ENCODE data around the gene SWSAP1. TPM values are rescaled to one million over a fixed set of nuclear protein-coding genes. Genes with fewer than 3 reads are reported as not detected.
"Not testable (repeated sequence)": the region's sequence is repeated elsewhere in the genome, so short reads cannot be mapped to it uniquely, and the experiment has no call there.

Gene SWSAP1
- total RNA-seq, 1 donor from 2014 or later: 1.1 TPM

DNA sequence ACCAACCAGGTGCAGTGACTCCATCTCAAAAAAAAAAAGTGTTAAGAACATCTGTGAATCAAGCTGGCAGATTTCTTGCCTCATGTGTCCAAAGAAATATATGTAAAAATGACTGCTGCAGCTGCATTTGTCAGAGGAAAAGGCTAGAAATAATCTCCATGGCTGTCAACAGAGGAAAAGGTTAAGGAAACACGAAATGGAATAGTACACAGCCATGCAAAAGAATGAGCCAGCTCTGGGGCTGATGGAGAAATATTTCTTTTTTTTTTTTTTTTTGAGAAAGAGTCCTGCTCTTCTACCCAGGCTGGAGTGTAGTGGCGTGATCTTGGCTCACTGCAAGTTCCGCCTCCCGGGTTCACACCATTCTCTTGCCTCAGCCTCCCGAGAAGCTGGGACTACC is 41.6 kb upstream of the SWSAP1 start:
- Histone ChIP-seq H3K27ac (replicated peaks) (no peak overlapping the region), H3K4me1 (peaks cover 1% of the 10 kb centered on the region), H3K36me3 (peaks cover 78% of the 10 kb centered on the region), H3K27me3 (ENCODE audit: low read depth) (no peaks in the 10 kb centered on the region), H3K9me3 (replicated peaks) (no peaks in the 10 kb centered on the region), H3K4me3 (no peak overlapping the region)
- intact Hi-C loops (cut with micrococcal nuclease): no loop called here
- TF ChIP-seq CTCF (IDR thresholded peaks at IDR 0.05; ENCODE audit: borderline replicate concordance): no peak
- DNase-seq: no peak

DNA sequence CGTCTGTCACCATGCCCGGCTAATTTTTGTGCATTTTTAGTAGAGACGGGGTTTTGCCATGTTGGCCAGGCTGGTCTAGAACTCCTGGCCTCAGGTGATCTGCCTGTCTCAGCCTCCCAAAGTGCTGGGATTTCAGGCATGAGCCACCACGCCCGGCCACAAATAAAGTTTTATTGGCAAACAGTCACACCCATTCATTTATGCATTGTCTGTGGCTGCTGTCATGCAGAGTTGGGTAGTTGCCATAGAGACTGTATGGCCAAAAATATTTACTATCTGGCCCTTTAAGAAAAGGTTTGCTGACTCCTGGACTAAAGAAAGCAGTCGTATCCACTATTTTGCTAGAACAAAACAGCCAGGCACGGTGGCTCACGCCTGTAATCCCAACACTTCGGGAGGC is 40.6 kb upstream of the SWSAP1 start:
- H3K27me3 ChIP-seq (ENCODE audit: low read depth); DNase-seq; intact Hi-C loops (cut with micrococcal nuclease); H3K9me3 ChIP-seq (replicated peaks); H3K4me3 ChIP-seq; H3K27ac ChIP-seq (replicated peaks): not testable (repeated sequence)
- Histone ChIP-seq H3K36me3 (peaks cover 70% of the 10 kb centered on the region), H3K4me1 (peaks cover 11% of the 10 kb centered on the region)

- H3K36me3 ChIP-seq: peaks cover 55% of the 10 kb centered on the region
- no peak for DNase-seq
- no peak for TF ChIP-seq CTCF (IDR thresholded peaks at IDR 0.05; ENCODE audit: borderline replicate concordance)
- no peaks in the 10 kb centered on the region for H3K27me3 ChIP-seq (ENCODE audit: low read depth)
- intact Hi-C loops (cut with micrococcal nuclease): no loop called here
- no peak overlapping the region for H3K27ac ChIP-seq (replicated peaks)
- H3K4me1 ChIP-seq: peaks cover 26% of the 10 kb centered on the region
- no peaks in the 10 kb centered on the region for H3K9me3 ChIP-seq (replicated peaks)
- H3K4me3 ChIP-seq: no peak overlapping the region
Observed at GRCh38 chr19:11335449-11336146, 38.9 kb upstream of the SWSAP1 start.

DNA sequence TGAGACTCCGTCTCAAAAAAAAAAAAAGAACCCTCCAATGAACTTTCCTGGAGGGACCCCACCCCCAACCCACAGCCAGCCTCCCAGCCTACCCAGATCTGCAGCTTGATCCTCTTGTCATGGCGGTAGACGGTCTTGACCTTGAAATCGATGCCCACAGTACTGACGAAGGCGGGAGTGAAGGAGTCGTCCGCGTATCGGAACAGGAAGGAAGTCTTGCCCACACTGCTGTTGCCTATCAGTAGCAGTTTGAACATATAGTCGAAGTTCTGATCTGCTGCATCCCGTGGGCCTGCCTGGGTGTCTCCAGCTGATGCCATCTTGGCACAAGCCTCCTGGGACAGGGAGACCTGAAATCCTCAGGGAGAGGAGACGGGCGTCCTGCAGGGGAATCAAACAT is 37.4 kb upstream of the SWSAP1 start:
- no peak for TF ChIP-seq CTCF (IDR thresholded peaks at IDR 0.05; ENCODE audit: borderline replicate concordance)
- Histone ChIP-seq H3K4me1 (peaks cover 26% of the 10 kb centered on the region), H3K4me3 (no peak overlapping the region), H3K27ac (replicated peaks) (no peak overlapping the region), H3K9me3 (replicated peaks) (no peaks in the 10 kb centered on the region), H3K27me3 (ENCODE audit: low read depth) (no peaks in the 10 kb centered on the region), H3K36me3 (peaks cover 56% of the 10 kb centered on the region)
- intact Hi-C loops (cut with micrococcal nuclease): no loop called here
- no peak for DNase-seq

- no peak for DNase-seq
- Histone ChIP-seq H3K36me3 (peaks cover 56% of the 10 kb centered on the region), H3K27ac (replicated peaks) (peak overlapping the region; percentile 88), H3K27me3 (ENCODE audit: low read depth) (no peaks in the 10 kb centered on the region), H3K9me3 (replicated peaks) (no peaks in the 10 kb centered on the region), H3K4me1 (peaks cover 26% of the 10 kb centered on the region), H3K4me3 (peak overlapping the region; percentile 88)
- no peak for TF ChIP-seq CTCF (IDR thresholded peaks at IDR 0.05; ENCODE audit: borderline replicate concordance)
- intact Hi-C loops (cut with micrococcal nuclease): no loop called here
Observed at GRCh38 chr19:11338121-11338520, 36.3 kb upstream of the SWSAP1 start.

DNA sequence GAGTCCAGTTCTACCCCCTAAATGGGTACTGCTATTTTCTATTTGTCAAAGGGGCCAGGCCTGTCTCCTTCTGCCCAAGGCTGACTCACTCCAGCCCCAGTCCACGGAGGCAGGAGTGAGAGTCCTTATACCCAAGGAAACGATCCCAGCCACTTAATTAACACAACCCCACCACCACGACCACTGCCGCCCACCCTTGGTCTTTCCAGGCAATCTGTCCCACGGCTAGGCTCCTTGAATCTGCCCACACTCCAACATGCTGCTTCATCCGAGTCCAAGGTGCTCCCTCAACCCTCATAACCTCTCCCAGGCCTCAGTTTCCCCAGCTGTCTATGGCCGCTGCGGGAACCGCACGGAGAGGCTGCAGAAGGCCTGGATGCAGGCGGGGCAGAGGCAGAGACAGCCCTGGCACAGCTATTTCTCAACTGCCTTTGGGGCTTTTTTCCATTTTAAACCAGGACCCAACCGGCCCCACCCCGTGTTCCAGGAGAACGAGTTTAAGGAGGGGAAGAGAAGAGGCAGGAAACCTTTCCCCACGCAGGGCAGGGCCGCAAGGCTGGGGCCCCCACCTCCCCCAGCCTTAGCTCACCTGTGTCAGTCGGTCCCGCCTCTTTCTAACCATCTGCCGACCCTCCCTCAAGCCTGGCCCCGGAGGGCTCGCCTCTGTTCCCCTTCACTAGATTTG is 35.8 kb upstream of the SWSAP1 start:
- intact Hi-C loops (cut with micrococcal nuclease): no loop called here
- DNase-seq: no peak
- H3K4me1 ChIP-seq: peaks cover 27% of the 10 kb centered on the region
- H3K36me3 ChIP-seq: peaks cover 50% of the 10 kb centered on the region
- TF ChIP-seq CTCF (IDR thresholded peaks at IDR 0.05; ENCODE audit: borderline replicate concordance): no peak
- H3K27me3 ChIP-seq (ENCODE audit: low read depth): no peaks in the 10 kb centered on the region
- no peaks in the 10 kb centered on the region for H3K9me3 ChIP-seq (replicated peaks)
- H3K27ac ChIP-seq (replicated peaks): peak overlapping the region; percentile 88
- peak overlapping the region; percentile 88 for H3K4me3 ChIP-seq

Measured in left ventricle myocardium inferior (tissue), 1 donor.